Activated T-helper 1 cell treated with anti-CD3 and anti-CD28 coated beads, Interleukin-12 subunit alpha, Interleukin-12 subunit beta, Interleukin-2, Interleukin-4 antibody, amounts not matched to agents 30 ng/mL and 10 ng/mL and 1 ng/mL, durations not matched to agents 14 hours and 24 hours and 36 hours (primary cell): ENCODE results near the gene STAC. TPM values are rescaled to one million over a fixed set of nuclear protein-coding genes. Genes with fewer than 3 reads are reported as not detected.
"Not testable (repeated sequence)": the region's sequence is repeated elsewhere in the genome, so short reads cannot be mapped to it uniquely, and the experiment has no call there.

Source experiments
- DNase-seq: peaks from one replicate; pipeline ENCODE4 v3.0.0; 2021; ENCODE audit warnings: low spot score
- H3K27ac Mint-ChIP-seq: one replicate; pipeline ENCODE4 v1.8.0; 2021; ENCODE audit warnings: mild to moderate bottlenecking, mixed read lengths
- H3K27me3 Mint-ChIP-seq: one replicate; pipeline ENCODE4 v1.8.0; 2022; ENCODE audit warnings: mild to moderate bottlenecking, moderate library complexity, mixed read lengths; ENCODE audit not compliant: insufficient read depth
- H3K36me3 Mint-ChIP-seq: one replicate; pipeline ENCODE4 v1.8.0; 2021; ENCODE audit warnings: low read depth, mixed read lengths
- H3K4me1 Mint-ChIP-seq: one replicate; pipeline ENCODE4 v1.8.0; 2021; ENCODE audit warnings: low read depth, mixed read lengths
- H3K4me3 Mint-ChIP-seq: one replicate; pipeline ENCODE4 v1.8.0; 2021; ENCODE audit warnings: mild to moderate bottlenecking, moderate library complexity, mixed read lengths
- H3K9me3 Mint-ChIP-seq: one replicate; pipeline ENCODE4 v1.8.0; 2021; ENCODE audit warnings: mixed read lengths
- intact Hi-C: fragments of 100-400 bp; cut with micrococcal nuclease; formaldehyde crosslinking; loops from one replicate; pipeline ENCODE4 v1.15.1; 2024
- total RNA-seq: library from RNA; stranded (reverse); gene quantifications from 2 replicates; pipeline ENCODE4 v1.2.3, GENCODE V29; 2022

The STAC gene
- total RNA-seq, 1 donor from 2014 or later: not detected

- Mint-ChIP-seq H3K27me3 (no peaks in the 10 kb centered on the region), H3K36me3 (no peaks in the 10 kb centered on the region), H3K9me3 (no peaks in the 10 kb centered on the region), H3K27ac (no peak overlapping the region), H3K4me1 (no peaks in the 10 kb centered on the region), H3K4me3 (no peak overlapping the region)
- no peak for DNase-seq
- intact Hi-C loops: no loop called here
Measured at GRCh38 chr3:36429986-36430485, 49.7 kb downstream of the STAC start.

DNA sequence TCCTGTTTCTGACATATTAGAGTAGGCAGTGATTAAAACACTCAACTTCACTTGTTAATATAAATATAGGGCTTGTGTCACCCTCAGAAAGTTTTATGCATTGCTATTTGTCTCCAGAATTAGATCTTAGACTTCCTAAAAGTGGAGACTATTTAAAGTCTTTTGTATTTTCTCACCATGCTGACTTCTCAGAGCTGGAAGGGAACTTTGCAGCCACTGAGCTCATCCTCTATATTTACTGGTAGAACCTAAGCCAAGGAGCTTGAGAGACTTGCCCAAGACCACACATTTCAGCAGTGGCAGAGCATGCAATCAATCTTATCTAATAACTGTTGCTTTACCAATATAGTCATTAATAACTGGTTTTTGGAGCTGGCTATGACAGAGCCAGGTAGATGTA lies 53.2 kb downstream of the STAC start:
- no peaks in the 10 kb centered on the region for H3K36me3 Mint-ChIP-seq

DNA sequence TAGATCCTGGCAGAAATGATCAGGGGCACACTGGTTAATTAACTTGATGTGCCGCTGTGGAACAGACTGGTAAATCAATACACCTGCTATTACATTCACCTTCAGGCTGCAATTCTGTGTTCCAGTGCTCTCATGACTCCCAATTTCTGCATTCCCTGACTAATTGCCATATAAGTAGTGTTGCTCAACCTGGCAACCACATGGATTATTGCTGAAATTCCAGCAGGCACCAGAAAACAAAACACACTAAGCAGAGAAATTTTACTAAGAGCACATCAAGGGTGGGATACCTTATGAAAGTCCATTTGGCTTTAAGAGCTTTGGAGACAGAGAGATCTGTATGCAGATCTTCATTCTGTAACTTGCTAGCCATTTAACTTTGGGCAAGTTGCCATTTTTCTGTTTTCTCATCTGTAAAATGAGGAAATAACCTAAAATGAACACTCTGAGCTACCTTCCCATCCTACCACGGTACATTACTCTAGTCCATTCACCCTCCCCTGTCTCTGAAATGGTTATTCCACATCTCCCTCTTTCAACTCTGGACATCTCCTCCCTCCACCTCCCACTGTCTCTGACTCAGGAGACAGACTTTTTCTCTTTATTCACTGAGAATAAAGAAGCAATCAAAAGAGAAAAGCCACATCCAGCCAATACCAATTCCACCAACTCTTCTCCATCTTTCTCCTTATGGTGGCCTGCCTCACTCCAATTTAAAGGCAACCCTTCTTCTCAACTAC lies 54.6 kb downstream of the STAC start:
- Mint-ChIP-seq H3K36me3 (no peaks in the 10 kb centered on the region), H3K4me1 (no peaks in the 10 kb centered on the region), H3K4me3 (no peak overlapping the region), H3K27ac (no peak overlapping the region), H3K9me3 (no peaks in the 10 kb centered on the region), H3K27me3 (no peaks in the 10 kb centered on the region)
- no peak for DNase-seq
- intact Hi-C loops: no loop called here

More for the DNA sequence above, 53.2 kb downstream of the STAC start:
- Mint-ChIP-seq H3K27ac (no peak overlapping the region), H3K9me3 (no peaks in the 10 kb centered on the region), H3K27me3 (no peaks in the 10 kb centered on the region), H3K4me3 (no peak overlapping the region), H3K4me1 (no peaks in the 10 kb centered on the region)
- intact Hi-C loops: no loop called here
- no peak for DNase-seq

DNA sequence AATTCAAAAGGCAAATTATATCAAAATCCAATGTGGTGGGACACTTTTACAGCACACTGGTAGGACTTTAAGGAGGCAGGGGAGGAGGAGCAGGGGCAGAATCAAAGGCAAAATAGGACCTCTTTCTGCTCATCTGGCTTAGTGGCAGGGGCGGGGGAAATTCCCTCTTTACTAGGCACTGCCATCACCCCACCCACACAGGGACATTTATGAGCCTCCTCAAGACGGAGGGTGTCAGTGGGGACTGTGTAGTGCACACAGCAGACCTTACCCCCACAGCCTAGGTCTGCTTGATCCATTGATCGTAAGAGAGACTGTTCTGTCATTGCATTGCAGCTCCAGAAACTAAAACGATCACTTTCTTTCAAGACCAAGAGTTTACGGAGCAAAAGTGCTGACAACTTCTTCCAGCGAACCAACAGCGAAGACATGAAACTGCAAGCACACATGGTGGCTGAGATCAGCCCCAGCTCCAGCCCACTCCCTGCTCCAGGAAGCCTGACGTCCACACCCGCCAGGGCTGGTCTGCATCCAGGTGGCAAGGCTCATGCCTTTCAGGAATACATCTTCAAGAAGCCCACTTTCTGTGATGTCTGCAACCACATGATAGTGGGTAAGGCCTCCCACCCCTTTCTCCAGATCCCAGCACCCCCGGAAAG lies 62.9 kb downstream of the STAC start:
- H3K27ac Mint-ChIP-seq: no peak overlapping the region
- DNase-seq: no peak
- no peaks in the 10 kb centered on the region for H3K9me3 Mint-ChIP-seq
- H3K36me3 Mint-ChIP-seq: no peaks in the 10 kb centered on the region
- no peaks in the 10 kb centered on the region for H3K27me3 Mint-ChIP-seq
- H3K4me1 Mint-ChIP-seq: no peaks in the 10 kb centered on the region
- intact Hi-C loops: no loop called here
- no peak overlapping the region for H3K4me3 Mint-ChIP-seq

- no peak overlapping the region for H3K4me3 Mint-ChIP-seq
- H3K4me1 Mint-ChIP-seq: no peaks in the 10 kb centered on the region
- DNase-seq: no peak
- H3K27me3 Mint-ChIP-seq: no peaks in the 10 kb centered on the region
- no peaks in the 10 kb centered on the region for H3K36me3 Mint-ChIP-seq
- no peak overlapping the region for H3K27ac Mint-ChIP-seq
- no peaks in the 10 kb centered on the region for H3K9me3 Mint-ChIP-seq
- intact Hi-C loops: no loop called here
Measured at GRCh38 chr3:36444909-36445308, 64.6 kb downstream of the STAC start.

GRCh38 chr3:36446276-36446675 lies 66.0 kb downstream of the STAC start:
- no peaks in the 10 kb centered on the region for H3K4me1 Mint-ChIP-seq
- H3K36me3 Mint-ChIP-seq: no peaks in the 10 kb centered on the region
- no peaks in the 10 kb centered on the region for H3K9me3 Mint-ChIP-seq
- H3K4me3 Mint-ChIP-seq: no peak overlapping the region
- intact Hi-C loops: no loop called here
- no peak overlapping the region for H3K27ac Mint-ChIP-seq
- no peaks in the 10 kb centered on the region for H3K27me3 Mint-ChIP-seq
- no peak for DNase-seq

DNA sequence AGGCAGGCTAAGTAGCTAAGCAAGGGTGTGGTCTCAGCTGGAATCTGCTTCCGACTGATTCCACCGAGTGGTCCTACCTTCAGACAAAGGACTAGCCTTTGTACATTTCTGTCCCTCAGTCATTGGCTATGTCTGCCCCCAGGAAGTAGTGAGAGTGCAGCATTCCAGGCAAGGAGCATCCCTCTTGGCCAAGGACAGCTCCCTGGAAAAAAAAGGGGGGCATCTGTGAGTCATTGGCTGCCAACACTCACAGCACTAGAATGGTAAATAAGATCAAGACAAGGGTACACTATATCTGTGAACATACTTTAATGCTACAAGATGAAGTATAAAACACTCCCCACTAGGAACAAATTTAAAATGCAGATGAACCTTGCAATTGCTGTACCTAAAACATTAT lies 66.8 kb downstream of the STAC start:
- H3K4me3 Mint-ChIP-seq: no peak overlapping the region
- no peaks in the 10 kb centered on the region for H3K4me1 Mint-ChIP-seq
- intact Hi-C loops: no loop called here
- no peak overlapping the region for H3K27ac Mint-ChIP-seq
- DNase-seq: no peak
- peaks cover 3% of the 10 kb centered on the region for H3K27me3 Mint-ChIP-seq
- H3K9me3 Mint-ChIP-seq: no peaks in the 10 kb centered on the region
- H3K36me3 Mint-ChIP-seq: no peaks in the 10 kb centered on the region

- Mint-ChIP-seq H3K9me3 (no peaks in the 10 kb centered on the region), H3K4me3 (no peak overlapping the region), H3K4me1 (no peaks in the 10 kb centered on the region), H3K27me3 (peaks cover 3% of the 10 kb centered on the region), H3K27ac (no peak overlapping the region), H3K36me3 (no peaks in the 10 kb centered on the region)
- no peak for DNase-seq
- intact Hi-C loops: no loop called here
Measured at GRCh38 chr3:36451816-36452215, 71.5 kb downstream of the STAC start.

- H3K4me1 Mint-ChIP-seq, H3K9me3 Mint-ChIP-seq, intact Hi-C loops, H3K27ac Mint-ChIP-seq, H3K27me3 Mint-ChIP-seq, DNase-seq, H3K36me3 Mint-ChIP-seq, H3K4me3 Mint-ChIP-seq: not testable (repeated sequence)
Measured at GRCh38 chr3:36453213-36453612, 72.9 kb downstream of the STAC start.

GRCh38 chr3:36453896-36454295 lies 73.6 kb downstream of the STAC start:
- DNase-seq, H3K4me1 Mint-ChIP-seq, H3K4me3 Mint-ChIP-seq, H3K36me3 Mint-ChIP-seq, H3K27ac Mint-ChIP-seq, H3K9me3 Mint-ChIP-seq, intact Hi-C loops, H3K27me3 Mint-ChIP-seq: not testable (repeated sequence)

DNA sequence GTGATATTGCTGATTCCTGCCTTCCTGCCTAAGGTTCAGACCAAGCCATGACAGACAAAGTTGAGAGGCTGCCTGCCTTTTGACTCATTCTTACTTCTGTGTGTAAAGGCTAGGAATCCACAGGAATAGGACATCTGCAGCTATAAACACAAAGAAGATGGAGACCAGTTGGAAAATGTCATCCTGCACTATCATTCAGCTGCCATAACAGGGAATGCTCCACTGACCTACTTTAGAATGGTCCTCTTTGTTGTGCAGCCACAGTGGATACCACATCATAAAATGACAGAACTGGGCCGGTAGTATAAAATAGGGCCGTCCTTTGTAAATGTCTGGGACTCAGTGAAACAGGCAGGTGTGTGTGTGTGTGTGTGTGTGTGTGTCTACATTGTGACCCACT lies 75.1 kb downstream of the STAC start:
- Mint-ChIP-seq H3K4me3 (no peak overlapping the region), H3K27ac (no peak overlapping the region), H3K9me3 (no peaks in the 10 kb centered on the region), H3K4me1 (no peaks in the 10 kb centered on the region), H3K36me3 (no peaks in the 10 kb centered on the region), H3K27me3 (peaks cover 3% of the 10 kb centered on the region)
- intact Hi-C loops: no loop called here
- DNase-seq: no peak

GRCh38 chr3:36456784-36457183 lies 76.5 kb downstream of the STAC start:
- intact Hi-C loops: no loop called here
- peaks cover under 1% of the 10 kb centered on the region for H3K27me3 Mint-ChIP-seq

DNA sequence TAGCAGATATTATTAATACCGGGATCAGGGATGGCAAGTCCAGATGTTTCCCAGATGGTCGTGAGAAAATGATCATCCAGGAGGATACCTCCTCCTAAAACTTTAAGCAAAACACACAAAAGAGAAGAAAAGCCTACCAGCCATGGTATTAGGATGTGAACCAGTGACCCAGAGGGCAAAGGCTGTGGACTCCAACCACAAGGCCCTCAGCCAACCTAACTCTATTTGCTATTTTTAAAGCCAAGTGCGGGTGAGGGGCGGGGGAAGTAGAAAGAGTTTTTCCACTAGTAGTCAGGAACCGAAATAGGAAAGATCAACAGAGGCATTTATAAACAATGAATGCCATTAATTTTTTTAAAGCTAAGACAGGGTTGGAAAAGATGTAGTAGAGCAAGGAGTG lies 77.4 kb downstream of the STAC start:
- H3K4me1 Mint-ChIP-seq: no peaks in the 10 kb centered on the region
- no peaks in the 10 kb centered on the region for H3K36me3 Mint-ChIP-seq
- intact Hi-C loops: no loop called here
- no peak overlapping the region for H3K27ac Mint-ChIP-seq
- H3K9me3 Mint-ChIP-seq: no peaks in the 10 kb centered on the region
- H3K4me3 Mint-ChIP-seq: no peak overlapping the region
- no peaks in the 10 kb centered on the region for H3K27me3 Mint-ChIP-seq
- no peak for DNase-seq

More at GRCh38 chr3:36456784-36457183, 76.5 kb downstream of the STAC start:
- Mint-ChIP-seq H3K4me3 (no peak overlapping the region), H3K36me3 (no peaks in the 10 kb centered on the region), H3K27ac (no peak overlapping the region), H3K9me3 (no peaks in the 10 kb centered on the region), H3K4me1 (no peaks in the 10 kb centered on the region)
- DNase-seq: no peak
